Measurements from ENCODE around the gene IBA57.

DNA sequence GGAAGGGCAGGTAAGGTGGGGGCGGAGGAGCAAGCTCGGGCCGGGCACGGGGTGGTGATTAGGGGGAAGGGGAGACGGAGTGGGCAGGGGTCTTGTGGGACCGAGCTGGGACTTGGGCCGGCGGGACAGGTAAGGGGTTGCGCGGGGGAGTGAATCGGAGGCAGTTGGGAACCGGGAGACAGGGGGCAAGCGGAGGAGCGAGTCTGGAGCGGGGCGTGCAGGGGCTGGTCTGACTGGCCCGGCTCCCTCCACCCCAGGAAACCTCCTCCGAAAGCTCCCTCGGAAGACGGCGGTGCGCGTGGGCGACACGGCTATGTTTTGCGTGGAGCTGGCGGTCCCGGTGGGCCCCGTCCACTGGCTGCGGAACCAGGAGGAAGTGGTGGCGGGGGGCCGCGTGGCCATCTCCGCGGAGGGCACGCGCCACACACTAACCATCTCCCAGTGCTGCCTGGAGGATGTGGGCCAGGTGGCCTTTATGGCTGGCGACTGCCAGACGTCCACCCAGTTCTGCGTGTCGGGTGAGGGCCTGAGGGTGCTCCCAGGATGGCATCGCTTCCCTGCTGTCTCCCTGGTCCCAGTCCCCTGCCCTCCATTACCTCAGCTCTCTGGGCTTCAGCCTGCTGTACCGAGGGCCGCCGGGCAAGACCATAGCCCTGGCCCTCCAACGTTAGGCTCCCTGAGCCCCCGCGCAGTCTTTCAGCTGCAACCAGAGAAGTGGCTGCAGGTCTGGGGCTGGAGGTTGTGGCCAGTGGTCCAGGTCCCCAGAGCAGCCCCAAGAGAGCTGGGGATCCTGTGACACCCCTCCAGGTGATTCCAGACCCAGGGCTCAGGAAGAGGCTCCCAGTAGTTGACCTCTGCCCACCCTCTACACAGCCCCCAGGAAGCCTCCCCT lies 48.6 kb downstream of the IBA57 start:
- no peak for TF ChIP-seq POLR2A (IDR thresholded peaks at IDR 0.05)
- TF ChIP-seq, protein P1, sequence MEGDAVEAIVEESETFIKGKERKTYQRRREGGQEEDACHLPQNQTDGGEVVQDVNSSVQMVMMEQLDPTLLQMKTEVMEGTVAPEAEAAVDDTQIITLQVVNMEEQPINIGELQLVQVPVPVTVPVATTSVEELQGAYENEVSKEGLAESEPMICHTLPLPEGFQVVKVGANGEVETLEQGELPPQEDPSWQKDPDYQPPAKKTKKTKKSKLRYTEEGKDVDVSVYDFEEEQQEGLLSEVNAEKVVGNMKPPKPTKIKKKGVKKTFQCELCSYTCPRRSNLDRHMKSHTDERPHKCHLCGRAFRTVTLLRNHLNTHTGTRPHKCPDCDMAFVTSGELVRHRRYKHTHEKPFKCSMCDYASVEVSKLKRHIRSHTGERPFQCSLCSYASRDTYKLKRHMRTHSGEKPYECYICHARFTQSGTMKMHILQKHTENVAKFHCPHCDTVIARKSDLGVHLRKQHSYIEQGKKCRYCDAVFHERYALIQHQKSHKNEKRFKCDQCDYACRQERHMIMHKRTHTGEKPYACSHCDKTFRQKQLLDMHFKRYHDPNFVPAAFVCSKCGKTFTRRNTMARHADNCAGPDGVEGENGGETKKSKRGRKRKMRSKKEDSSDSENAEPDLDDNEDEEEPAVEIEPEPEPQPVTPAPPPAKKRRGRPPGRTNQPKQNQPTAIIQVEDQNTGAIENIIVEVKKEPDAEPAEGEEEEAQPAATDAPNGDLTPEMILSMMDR (IDR thresholded peaks at IDR 0.05), result no peak
